H1 (cell line): ENCODE data around the gene ZNF692. TPM values are rescaled to one million over a fixed set of nuclear protein-coding genes. Genes with fewer than 3 reads are reported as not detected.

ENCODE experiments used
- CTCF ChIA-PET: fragments of 300-600 bp; sonication (Branson Sonifier 250); formaldehyde crosslinking; loops from one replicate; lab custom pipeline; 2021; ENCODE audit not compliant: partially characterized antibody; lab: Charles Lee
- POLR2A ChIA-PET: fragments of 300-600 bp; sonication (Branson Sonifier 250); formaldehyde crosslinking; loops from one replicate; lab custom pipeline; 2021; ENCODE audit warnings: inconsistent platforms; ENCODE audit not compliant: partially characterized antibody; lab: Charles Lee
- DNase-seq, 2 experiments: peaks; one replicate each; pipeline versions ENCODE4 v3.0.0 to v3.0.0-alpha.2; 2010 to 2022; ENCODE audit warnings: low spot score in 2 of 2, low read depth in 1 of 2, mixed read lengths in 1 of 2
- FAIRE-seq: peaks from 2 replicates; lab custom pipeline; 2011; peaks lifted over from hg19 to GRCh38; lab: Jason Lieb, UNC
- H2AFZ ChIP-seq: 2 replicates; pipeline ENCODE4 v1.8.1; 2012; ENCODE audit warnings: low read length, inconsistent platforms
- H2AK5ac ChIP-seq: 2 replicates; pipeline ENCODE4 v1.6.1; 2013; ENCODE audit warnings: low read depth, low read length
- H2BK120ac ChIP-seq: replicated peaks from 2 replicates; pipeline ENCODE3; 2013; ENCODE audit warnings: low read depth, low read length, inconsistent platforms
- H2BK12ac ChIP-seq: 2 replicates; pipeline ENCODE4 v1.6.1; 2013; ENCODE audit warnings: low read depth, low read length
- H2BK15ac ChIP-seq: 2 replicates; pipeline ENCODE4 v1.6.1; 2013; ENCODE audit warnings: low read length
- H2BK20ac ChIP-seq: 2 replicates; pipeline ENCODE4 v1.6.1; 2013; ENCODE audit warnings: low read length
- H2BK5ac ChIP-seq: 2 replicates; pipeline ENCODE4 v1.6.1; 2013; ENCODE audit warnings: low read depth, low read length
- H3K14ac ChIP-seq: 2 replicates; pipeline ENCODE4 v1.6.1; 2013; ENCODE audit warnings: inconsistent platforms; ENCODE audit not compliant: insufficient read length
- H3K18ac ChIP-seq: 2 replicates; pipeline ENCODE4 v1.6.1; 2013; ENCODE audit warnings: low read length; ENCODE audit errors: extremely low read depth
- H3K23ac ChIP-seq: 2 replicates; pipeline ENCODE4 v1.6.1; 2013; ENCODE audit warnings: inconsistent platforms; ENCODE audit not compliant: insufficient read length
- H3K23me2 ChIP-seq: 2 replicates; pipeline ENCODE4 v1.6.1; 2013; ENCODE audit warnings: low read depth, low read length
- H3K27ac ChIP-seq: 2 replicates; pipeline ENCODE4 v1.6.1; 2011; ENCODE audit warnings: low read depth, low read length, inconsistent platforms
- H3K27me3 ChIP-seq, 4 experiments: replicated peaks in 1 of 4; 1 replicate in 1 of 4; 2 replicates in 3 of 4; pipeline versions ENCODE4 v1.6.1 to v1.8.1; 2011 to 2013; ENCODE audit warnings: low read length in 3 of 4, mild to moderate bottlenecking in 3 of 4, inconsistent platforms in 2 of 4, mixed read lengths in 2 of 4, moderate library complexity in 1 of 4; ENCODE audit not compliant: control insufficient read depth in 3 of 4, insufficient read depth in 3 of 4; ENCODE audit errors: extremely low read depth in 1 of 4
- H3K36me3 ChIP-seq, 4 experiments: 2 replicates each; pipeline versions ENCODE4 v1.6.1 to v1.8.1; 2011 to 2013; ENCODE audit warnings: mild to moderate bottlenecking in 4 of 4, low read length in 3 of 4, moderate library complexity in 2 of 4, control low read depth in 1 of 4, inconsistent platforms in 1 of 4; ENCODE audit not compliant: insufficient read depth in 4 of 4, control insufficient read depth in 2 of 4
- H3K4ac ChIP-seq: replicated peaks from 2 replicates; pipeline ENCODE3; 2013; ENCODE audit warnings: low read length, low read depth, mixed read lengths, inconsistent platforms; ENCODE audit not compliant: insufficient read length
- H3K4me1 ChIP-seq, 4 experiments: replicated peaks in 1 of 4; 1 replicate in 1 of 4; 2 replicates in 3 of 4; pipeline versions ENCODE4 v1.6.1 to v1.8.1; 2011 to 2013; ENCODE audit warnings: low read length in 3 of 4, inconsistent platforms in 2 of 4, mixed read lengths in 1 of 4; ENCODE audit not compliant: insufficient read depth in 4 of 4, control insufficient read depth in 3 of 4
- H3K4me2 ChIP-seq, 2 experiments: 2 replicates each; pipeline versions ENCODE4 v1.6.1 to v1.8.1; 2011 to 2013; ENCODE audit warnings: low read depth in 2 of 2, low read length in 2 of 2, control low read depth in 1 of 2, inconsistent platforms in 1 of 2, mild to moderate bottlenecking in 1 of 2; ENCODE audit not compliant: insufficient read depth in 1 of 2
- H3K4me3 ChIP-seq, 4 experiments: fragments of 200-600, 300-600 bp in 1 of 4; sonication (generic), shearing (Covaris generic), sonication (Bioruptor Twin) in 1 of 4; 2 replicates each; pipeline versions ENCODE4 v1.5.1 to v1.8.1; 2011 to 2016; ENCODE audit warnings: low read length in 4 of 4, low read depth in 3 of 4, control low read depth in 2 of 4, inconsistent platforms in 2 of 4, mild to moderate bottlenecking in 2 of 4, mixed read lengths in 1 of 4, moderate library complexity in 1 of 4; ENCODE audit not compliant: insufficient read depth in 2 of 4; ENCODE audit errors: extremely low read depth in 1 of 4
- H3K56ac ChIP-seq: replicated peaks from 2 replicates; pipeline ENCODE3; 2013; ENCODE audit warnings: low read depth, mild to moderate bottlenecking, mixed read lengths, low read length, inconsistent platforms; ENCODE audit not compliant: insufficient read length
- H3K79me1 ChIP-seq: 2 replicates; pipeline ENCODE4 v1.6.1; 2013; ENCODE audit warnings: low read depth, low read length, control low read depth
- H3K79me2 ChIP-seq, 2 experiments: 2 replicates each; pipeline versions ENCODE4 v1.6.1 to v1.8.1; 2012 to 2013; ENCODE audit warnings: low read length in 2 of 2, mild to moderate bottlenecking in 2 of 2, inconsistent platforms in 1 of 2; ENCODE audit not compliant: insufficient read depth in 2 of 2, control insufficient read depth in 1 of 2
- H3K9ac ChIP-seq, 4 experiments: replicated peaks in 1 of 4; 1 replicate in 1 of 4; 2 replicates in 3 of 4; pipeline versions ENCODE4 v1.6.1 to v1.8.1; 2011 to 2013; ENCODE audit warnings: low read depth in 3 of 4, low read length in 3 of 4, control low read depth in 2 of 4, mild to moderate bottlenecking in 2 of 4, moderate library complexity in 2 of 4, inconsistent platforms in 1 of 4; ENCODE audit errors: extremely low read depth in 1 of 4
- H3K9me3 ChIP-seq, 2 experiments: 2 replicates each; pipeline versions ENCODE4 v1.6.1 to v1.8.1; 2012 to 2013; ENCODE audit warnings: mild to moderate bottlenecking in 2 of 2, moderate library complexity in 2 of 2, control low read depth in 1 of 2, inconsistent platforms in 1 of 2, low read depth in 1 of 2, low read length in 1 of 2, mixed read lengths in 1 of 2; ENCODE audit not compliant: insufficient read depth in 2 of 2
- H4K20me1 ChIP-seq, 2 experiments: replicated peaks in 1 of 2; 2 replicates each; pipeline versions ENCODE3 to v1.8.1; 2011 to 2013; ENCODE audit warnings: inconsistent platforms in 2 of 2, low read length in 2 of 2, mild to moderate bottlenecking in 1 of 2; ENCODE audit not compliant: insufficient read depth in 2 of 2, control insufficient read depth in 1 of 2
- H4K5ac ChIP-seq: 2 replicates; pipeline ENCODE4 v1.6.1; 2013; ENCODE audit warnings: low read length, low read depth, mixed read lengths, inconsistent platforms; ENCODE audit not compliant: insufficient read length
- H4K8ac ChIP-seq: 2 replicates; pipeline ENCODE4 v1.8.0; 2013; ENCODE audit warnings: mild to moderate bottlenecking, moderate library complexity, low read length, inconsistent platforms; ENCODE audit not compliant: insufficient read depth; ENCODE audit errors: extremely low read depth
- H4K91ac ChIP-seq: replicated peaks from 2 replicates; pipeline ENCODE3; 2013; ENCODE audit warnings: low read length, mixed read lengths, inconsistent platforms; ENCODE audit not compliant: insufficient read length
- EZH2 ChIP-seq: fragments of 200-600 bp; sonication (generic); IDR thresholded peaks from 2 replicates; pipeline ENCODE4 v1.7.1; 2012; ENCODE audit warnings: low read depth, mild to moderate bottlenecking, moderate library complexity, low read length, inconsistent platforms; ENCODE audit not compliant: severe bottlenecking
- RAD21 ChIP-seq, 2 experiments: IDR thresholded peaks in 1 of 2; conservative IDR thresholded peaks in 1 of 2; 2 replicates each; pipeline ENCODE4 v1.6.1; 2011; ENCODE audit warnings: low read depth in 2 of 2, low read length in 2 of 2, improper control_type of control experiment in 1 of 2, inconsistent platforms in 1 of 2, mild to moderate bottlenecking in 1 of 2, moderate library complexity in 1 of 2
- SP4 ChIP-seq: IDR thresholded peaks from 2 replicates; pipeline ENCODE4 v1.6.1; 2012; ENCODE audit warnings: low read length, inconsistent platforms
- TAF7 ChIP-seq: optimal IDR thresholded peaks from 2 replicates; pipeline ENCODE3; 2011; ENCODE audit warnings: low read depth, mild to moderate bottlenecking, inconsistent platforms, low read length, moderate library complexity, borderline replicate concordance
- YY1 ChIP-seq: IDR thresholded peaks from 2 replicates; pipeline ENCODE4 v1.6.1; 2011; ENCODE audit warnings: low read depth, mild to moderate bottlenecking, low read length
- WGBS, 2 experiments: shearing (Covaris generic) in 1 of 2; methylation state at CpG; one replicate each; pipeline versions ENCODE4 v1.1.6 to v1.1.7; 2013 to 2015; ENCODE audit warnings: low lambda C conversion rate in 2 of 2, mixed read lengths in 2 of 2, inconsistent platforms in 1 of 2, low coverage in 1 of 2, missing lambda C conversion rate in 1 of 2; ENCODE audit not compliant: insufficient replicate concordance in 2 of 2, insufficient coverage in 1 of 2, insufficient read length in 1 of 2; ENCODE audit errors: extremely low coverage in 1 of 2, missing lambda C conversion rate in 1 of 2; 5-methylcytosine and 5-hydroxymethylcytosine counted together
- polyA plus RNA-seq, 7 experiments: library from polyadenylated mRNA; depleted of rRNA in 3 of 7; stranded (reverse) in 5 of 7; unstranded in 2 of 7; fragments of >200 nt in 5 of 7; fragments of 200-250 nt in 2 of 7; gene quantifications; 1 replicate in 5 of 7; 2 replicates in 1 of 7; 4 replicates in 1 of 7; pipeline versions ENCODE4 v1.2.1 to v1.2.3, GENCODE V29; 2011 to 2013; ENCODE audit warnings: missing spikeins in 2 of 7, mixed read lengths in 2 of 7
- total RNA-seq: library from RNA; stranded (reverse); fragmentation: NEBNext Ultra II Directional; extraction: Animal tissue kit (Norgen Biotek cat#: 25700); gene quantifications from 2 replicates; pipeline ENCODE4 v1.2.1, GENCODE V29; 2021
- TF ChIP-seq, protein P1 (sequence below): IDR thresholded peaks from 2 replicates; pipeline ENCODE4 v1.6.1; 2012; ENCODE audit warnings: low read length, inconsistent platforms

ZNF692 gene
- total and polyA plus RNA-seq, 2 of the 8 experiments (the other 6 are each of a cell fraction or from before 2014, with no cell fraction given), result 38.4 to 52.3 TPM

DNA sequence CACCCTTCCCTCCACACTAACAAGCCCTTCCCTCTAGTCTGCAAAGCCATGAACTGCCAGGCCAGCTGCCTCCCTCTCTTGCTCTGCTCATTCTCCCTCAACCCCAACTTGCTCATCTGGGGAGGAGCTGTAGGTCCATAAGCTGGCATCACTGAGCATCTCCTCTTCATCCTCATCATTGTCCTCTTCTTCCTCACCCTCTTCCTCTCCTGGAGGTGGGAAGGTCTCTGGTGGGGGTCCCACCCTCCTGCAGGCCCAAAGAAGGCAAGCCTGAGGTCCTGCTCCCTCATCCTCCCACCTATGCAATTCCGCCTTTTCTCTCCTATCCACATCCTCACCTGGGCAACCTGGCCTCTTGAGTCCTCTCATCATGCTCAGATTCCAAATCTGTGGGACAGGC lies 2.7 kb downstream of the ZNF692 start:
- FAIRE-seq (no peak), DNase-seq (no peak)
- H3K79me1 ChIP-seq, result 0 out of 2 replicates have a peak, but pooled peaks cover 2% of the 10 kb centered on the region
- no peak overlapping the region for H3K27ac ChIP-seq
- no peak overlapping the region for H3K14ac ChIP-seq
- peaks cover 15% of the 10 kb centered on the region for H3K23me2 ChIP-seq
- no peak overlapping the region for H3K9ac ChIP-seq
- ChIA-PET CTCF (interaction anchor here (5.0 kb wide), 1 partner anchor 14 kb away, joined by 58 read pairs; no protein-coding TSS in a partner anchor), POLR2A (interaction anchor here (1.1 to 5.9 kb wide), 5 partner anchors 11 to 53 kb away, joined by 3 to 46 read pairs (median 4); partner anchors contain the start of genes PGBD2 and ZNF672)
- no peak overlapping the region for H2AFZ ChIP-seq
- peaks cover 0 to 8% of the 10 kb centered on the region in 2 experiments; a peak in 1 of 4 replicates for H3K79me2 ChIP-seq
- no peak overlapping the region for H3K4me3 ChIP-seq
- peaks cover 10 to 29% (median 21%) of the 10 kb centered on the region in 4 experiments for H3K36me3 ChIP-seq
- no peak overlapping the region for H3K56ac ChIP-seq
- no peak overlapping the region for H3K23ac ChIP-seq
- no peaks in the 10 kb centered on the region for H3K9me3 ChIP-seq
- H4K8ac ChIP-seq, result no peak overlapping the region; the same call in 1 of the 2 replicates
- H2AK5ac ChIP-seq, result no peak overlapping the region
- peaks cover 4 to 9% of the 10 kb centered on the region in 2 experiments for H4K20me1 ChIP-seq
- H2BK15ac ChIP-seq, result no peak overlapping the region
- WGBS, 2 experiments, result 91% methylated on average over 1 of the region's 1 CpG; no CpG with 5 or more reads in 1 of the 2 experiments
- H2BK12ac ChIP-seq, result no peak overlapping the region
- no peak overlapping the region for H3K4ac ChIP-seq
- peaks cover 0 to 11% (median 7%) of the 10 kb centered on the region in 4 experiments; a peak in 6 of 7 replicates for H3K4me1 ChIP-seq
- TF ChIP-seq YY1 (no peak), SP4 (no peak), TAF7 (no peak), RAD21 (IDR thresholded peaks at IDR 0.05 in 1 of 2, conservative IDR thresholded peaks at IDR 0.05 in 1 of 2; ENCODE audit: low read depth in 2 of 2, low read length in 2 of 2) (no peak), EZH2 (no peak)
- TF ChIP-seq, protein P1, sequence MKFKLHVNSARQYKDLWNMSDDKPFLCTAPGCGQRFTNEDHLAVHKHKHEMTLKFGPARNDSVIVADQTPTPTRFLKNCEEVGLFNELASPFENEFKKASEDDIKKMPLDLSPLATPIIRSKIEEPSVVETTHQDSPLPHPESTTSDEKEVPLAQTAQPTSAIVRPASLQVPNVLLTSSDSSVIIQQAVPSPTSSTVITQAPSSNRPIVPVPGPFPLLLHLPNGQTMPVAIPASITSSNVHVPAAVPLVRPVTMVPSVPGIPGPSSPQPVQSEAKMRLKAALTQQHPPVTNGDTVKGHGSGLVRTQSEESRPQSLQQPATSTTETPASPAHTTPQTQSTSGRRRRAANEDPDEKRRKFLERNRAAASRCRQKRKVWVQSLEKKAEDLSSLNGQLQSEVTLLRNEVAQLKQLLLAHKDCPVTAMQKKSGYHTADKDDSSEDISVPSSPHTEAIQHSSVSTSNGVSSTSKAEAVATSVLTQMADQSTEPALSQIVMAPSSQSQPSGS, result no peak
- no peak overlapping the region for H3K4me2 ChIP-seq
- H3K27me3 ChIP-seq, result no peaks in the 10 kb centered on the region
- H4K5ac ChIP-seq, result no peak overlapping the region
- H4K91ac ChIP-seq, result no peak overlapping the region
- H3K18ac ChIP-seq, result no peak overlapping the region
- no peak overlapping the region for H2BK120ac ChIP-seq
- no peak overlapping the region for H2BK20ac ChIP-seq
- no peak overlapping the region for H2BK5ac ChIP-seq
